WERI-Rb-1 (cell line): ENCODE data around the gene COL17A1.

Experiments used
- DNase-seq: peaks from one replicate; pipeline ENCODE4 v3.0.0-alpha.2; 2020
- H3K27ac ChIP-seq: fragments of 250-450 bp; sonication (Bioruptor Pico); 2 replicates; pipeline ENCODE4 v1.5.1; 2020; ENCODE audit warnings: mild to moderate bottlenecking, moderate library complexity
- H3K27me3 ChIP-seq: fragments of 250-450 bp; sonication (Bioruptor Pico); 2 replicates; pipeline ENCODE4 v1.5.1; 2021; ENCODE audit warnings: mild to moderate bottlenecking, low read depth, moderate library complexity; ENCODE audit not compliant: insufficient read depth, severe bottlenecking
- H3K36me3 ChIP-seq: fragments of 250-450 bp; sonication (Bioruptor Pico); 2 replicates; pipeline ENCODE4 v1.5.1; 2020; ENCODE audit warnings: mild to moderate bottlenecking, moderate library complexity
- H3K4me3 ChIP-seq: 2 replicates; pipeline ENCODE4 v1.5.1; 2011; ENCODE audit warnings: low read depth, mild to moderate bottlenecking, control low read depth, low read length
- H3K9me3 ChIP-seq: fragments of 250-450 bp; sonication (Bioruptor Pico); 2 replicates; pipeline ENCODE4 v1.5.1; 2021; ENCODE audit warnings: mild to moderate bottlenecking, moderate library complexity; ENCODE audit not compliant: severe bottlenecking
- CTCF ChIP-seq: IDR thresholded peaks from 2 replicates; pipeline ENCODE4 v1.5.1; 2011; ENCODE audit warnings: low read depth, mild to moderate bottlenecking, control low read depth, inconsistent platforms, low read length

COL17A1 gene

GRCh38 chr10:104005172-104005863, 80.4 kb downstream of the COL17A1 start:
- DNase-seq, result no peak
- Histone ChIP-seq H3K27ac (no peak overlapping the region), H3K36me3 (peaks cover 59% of the 10 kb centered on the region), H3K4me3 (no peak overlapping the region), H3K27me3 (no peaks in the 10 kb centered on the region), H3K9me3 (no peaks in the 10 kb centered on the region)
- no peak for TF ChIP-seq CTCF

GRCh38 chr10:104002911-104003310, 82.8 kb downstream of the COL17A1 start:
- TF ChIP-seq CTCF, result no peak
- no peak for DNase-seq
- Histone ChIP-seq H3K27me3 (no peaks in the 10 kb centered on the region), H3K9me3 (no peaks in the 10 kb centered on the region), H3K4me3 (no peak overlapping the region), H3K27ac (no peak overlapping the region), H3K36me3 (peaks cover 59% of the 10 kb centered on the region)

- peaks cover 45% of the 10 kb centered on the region for H3K36me3 ChIP-seq
Measured at GRCh38 chr10:103998805-103999204, 86.9 kb downstream of the COL17A1 start.

GRCh38 chr10:103995134-103995533, 90.5 kb downstream of the COL17A1 start:
- Histone ChIP-seq H3K27ac (no peak overlapping the region), H3K36me3 (peaks cover 15% of the 10 kb centered on the region), H3K9me3 (no peaks in the 10 kb centered on the region), H3K4me3 (no peak overlapping the region), H3K27me3 (no peaks in the 10 kb centered on the region)
- TF ChIP-seq CTCF, result no peak
- no peak for DNase-seq

More at GRCh38 chr10:103998805-103999204, 86.9 kb downstream of the COL17A1 start:
- Histone ChIP-seq H3K9me3 (no peaks in the 10 kb centered on the region), H3K27ac (no peak overlapping the region), H3K27me3 (no peaks in the 10 kb centered on the region), H3K4me3 (no peak overlapping the region)
- DNase-seq, result no peak
- TF ChIP-seq CTCF, result no peak

GRCh38 chr10:103991393-103992128, 94.1 kb downstream of the COL17A1 start:
- H3K36me3 ChIP-seq, result 0 out of 2 replicates have a peak, but pooled peaks cover 2% of the 10 kb centered on the region
- DNase-seq, result no peak
- no peak for TF ChIP-seq CTCF
- no peak overlapping the region for H3K27ac ChIP-seq
- no peaks in the 10 kb centered on the region for H3K27me3 ChIP-seq
- H3K4me3 ChIP-seq, result no peak overlapping the region
- no peaks in the 10 kb centered on the region for H3K9me3 ChIP-seq
